Neural progenitor cell (in vitro differentiated cells): ENCODE data around the gene FRAS1. TPM values are rescaled to one million over a fixed set of nuclear protein-coding genes. Genes with fewer than 3 reads are reported as not detected.
A peak's percentile ranks its signal among the peaks of the same experiment; 100 is the strongest.
"Not testable (repeated sequence)": the region's sequence is repeated elsewhere in the genome, so short reads cannot be mapped to it uniquely, and the experiment has no call there.

Experiments used
- DNase-seq: peaks from one replicate; pipeline ENCODE4 v3.0.0-alpha.2; 2016; ENCODE audit warnings: low spot score
- H2AFZ ChIP-seq: fragments of 200-600 bp; sonication (generic); replicated peaks from 2 replicates; pipeline ENCODE4 v1.6.1; 2016; ENCODE audit warnings: antibody characterized with exemption
- H3F3A ChIP-seq: fragments of 200-600 bp; sonication (generic); 2 replicates; pipeline ENCODE4 v1.6.1; 2016; ENCODE audit warnings: antibody characterized with exemption, low read depth
- H3K27ac ChIP-seq: fragments of 200-600 bp; sonication (generic); 2 replicates; pipeline ENCODE4 v1.5.1; 2016; ENCODE audit warnings: mild to moderate bottlenecking
- H3K27me3 ChIP-seq: fragments of 200-600 bp; sonication (generic); 2 replicates; pipeline ENCODE4 v1.6.1; 2016; ENCODE audit warnings: mild to moderate bottlenecking, moderate library complexity
- H3K36me3 ChIP-seq: fragments of 200-600 bp; sonication (generic); 2 replicates; pipeline ENCODE4 v1.5.1; 2016
- H3K4me1 ChIP-seq: fragments of 200-600 bp; sonication (generic); 2 replicates; pipeline ENCODE4 v1.6.1; 2016; ENCODE audit warnings: mixed run types
- H3K4me2 ChIP-seq: fragments of 200-600 bp; sonication (generic); 2 replicates; pipeline ENCODE4 v1.6.1; 2016
- H3K4me3 ChIP-seq: fragments of 200-600 bp; sonication (generic); 2 replicates; pipeline ENCODE4 v1.5.1; 2016
- H3K79me2 ChIP-seq: fragments of 200-600 bp; sonication (generic); 2 replicates; pipeline ENCODE4 v1.6.1; 2016; ENCODE audit warnings: low read depth
- H3K9ac ChIP-seq: fragments of 200-600 bp; sonication (generic); 2 replicates; pipeline ENCODE4 v1.6.1; 2016
- H3K9me3 ChIP-seq: fragments of 200-600 bp; sonication (generic); 2 replicates; pipeline ENCODE4 v1.5.1; 2016; ENCODE audit warnings: low read depth
- H4K20me1 ChIP-seq: fragments of 200-600 bp; sonication (generic); 2 replicates; pipeline ENCODE4 v1.6.1; 2016; ENCODE audit warnings: low read depth
- H3K27ac Mint-ChIP-seq: 3 replicates; pipeline ENCODE4 v1.8.0; 2021; ENCODE audit warnings: mixed read lengths
- H3K27me3 Mint-ChIP-seq: 2 replicates; pipeline ENCODE4 v1.8.0; 2022; ENCODE audit warnings: low read depth, mild to moderate bottlenecking, inconsistent platforms, moderate library complexity, mixed read lengths; ENCODE audit not compliant: insufficient read depth
- H3K36me3 Mint-ChIP-seq: 3 replicates; pipeline ENCODE4 v1.8.0; 2021; ENCODE audit warnings: mixed read lengths
- H3K4me1 Mint-ChIP-seq: 3 replicates; pipeline ENCODE4 v1.8.0; 2021; ENCODE audit warnings: mixed read lengths
- H3K4me3 Mint-ChIP-seq: 3 replicates; pipeline ENCODE4 v1.8.0; 2021; ENCODE audit warnings: mild to moderate bottlenecking, moderate library complexity, mixed read lengths
- H3K9me3 Mint-ChIP-seq: 3 replicates; pipeline ENCODE4 v1.8.0; 2020; ENCODE audit warnings: mixed read lengths
- CTCF ChIP-seq: fragments of 200-600 bp; sonication (generic); IDR thresholded peaks from 2 replicates; pipeline ENCODE4 v1.5.1; 2017; ENCODE audit warnings: antibody characterized with exemption, mild to moderate bottlenecking
- EZH2 ChIP-seq: fragments of 200-600 bp; sonication (generic); IDR thresholded peaks from 2 replicates; pipeline ENCODE4 v1.6.1; 2017; ENCODE audit warnings: antibody characterized with exemption, mild to moderate bottlenecking, moderate library complexity
- EZH2phosphoT487 ChIP-seq: fragments of 200-600 bp; sonication (generic); IDR thresholded peaks from 2 replicates; pipeline ENCODE4 v1.6.1; 2017; ENCODE audit warnings: antibody characterized with exemption
- total RNA-seq: library from RNA; depleted of rRNA; stranded (reverse); fragments of >200 nt; gene quantifications from 2 replicates; pipeline ENCODE4 v1.2.3, GENCODE V29; 2015; ENCODE audit warnings: low replicate concordance

FRAS1 gene
- total RNA-seq, 1 donor from 2014 or later: 21.3 TPM

- Mint-ChIP-seq H3K4me3 (no peak overlapping the region), H3K27ac (no peak overlapping the region), H3K36me3 (no peaks in the 10 kb centered on the region)
Observed at GRCh38 chr4:78120144-78120880, 63.2 kb downstream of the FRAS1 start.

GRCh38 chr4:78121338-78121904 is 64.3 kb downstream of the FRAS1 start:
- Histone ChIP-seq H3K27me3 (no peaks in the 10 kb centered on the region), H2AFZ (no peak overlapping the region), H3F3A (no peaks in the 10 kb centered on the region), H3K27ac (no peak overlapping the region), H3K9me3 (no peaks in the 10 kb centered on the region), H3K36me3 (no peaks in the 10 kb centered on the region), H3K79me2 (peaks cover 32% of the 10 kb centered on the region), H4K20me1 (no peaks in the 10 kb centered on the region), H3K9ac (no peak overlapping the region), H3K4me1 (peaks cover 14% of the 10 kb centered on the region), H3K4me3 (no peak overlapping the region), H3K4me2 (no peak overlapping the region)
- Mint-ChIP-seq H3K4me1 (peaks cover 6% of the 10 kb centered on the region), H3K9me3 (peaks cover 11% of the 10 kb centered on the region), H3K36me3 (no peaks in the 10 kb centered on the region), H3K4me3 (no peak overlapping the region), H3K27ac (no peak overlapping the region), H3K27me3 (peaks cover 4% of the 10 kb centered on the region)
- no peak for TF ChIP-seq EZH2phosphoT487
- TF ChIP-seq CTCF: no peak
- TF ChIP-seq EZH2: no peak
- DNase-seq: no peak

More at GRCh38 chr4:78120144-78120880, 63.2 kb downstream of the FRAS1 start:
- Mint-ChIP-seq H3K4me1 (peaks cover 3% of the 10 kb centered on the region), H3K27me3 (peaks cover 4% of the 10 kb centered on the region), H3K9me3 (peaks cover 19% of the 10 kb centered on the region)
- no peak overlapping the region for H3K4me3 ChIP-seq
- H3K27ac ChIP-seq: no peak overlapping the region
- H3K79me2 ChIP-seq: peaks cover 24% of the 10 kb centered on the region
- DNase-seq: no peak
- H2AFZ ChIP-seq: no peak overlapping the region
- no peaks in the 10 kb centered on the region for H3K27me3 ChIP-seq
- H3K4me1 ChIP-seq: peaks cover 5% of the 10 kb centered on the region
- H3K9me3 ChIP-seq: no peaks in the 10 kb centered on the region
- no peak for TF ChIP-seq CTCF
- TF ChIP-seq EZH2phosphoT487: no peak
- no peak for TF ChIP-seq EZH2
- H3K9ac ChIP-seq: no peak overlapping the region
- H3F3A ChIP-seq: no peaks in the 10 kb centered on the region
- H4K20me1 ChIP-seq: no peaks in the 10 kb centered on the region
- no peaks in the 10 kb centered on the region for H3K36me3 ChIP-seq
- no peak overlapping the region for H3K4me2 ChIP-seq

- peaks cover 14% of the 10 kb centered on the region for H3K4me1 ChIP-seq
- peak overlapping the region; percentile 35 for H3K4me2 ChIP-seq
- H3K27ac ChIP-seq, H3F3A ChIP-seq, H3K36me3 ChIP-seq, H3K27me3 ChIP-seq, H3K27me3 Mint-ChIP-seq, H3K27ac Mint-ChIP-seq, H3K4me1 Mint-ChIP-seq, H3K4me3 ChIP-seq, H4K20me1 ChIP-seq, H3K9me3 ChIP-seq, H3K36me3 Mint-ChIP-seq, H3K9ac ChIP-seq, H3K4me3 Mint-ChIP-seq: not testable (repeated sequence)
- TF ChIP-seq CTCF: peak; percentile 32
- peaks cover 48% of the 10 kb centered on the region for H3K79me2 ChIP-seq
- H3K9me3 Mint-ChIP-seq: peaks cover 12% of the 10 kb centered on the region
- peak; percentile 53 for DNase-seq
- H2AFZ ChIP-seq: peak overlapping the region; percentile 26
Observed at GRCh38 chr4:78125834-78126331, 68.8 kb downstream of the FRAS1 start.
